ENCODE measurements around the gene AIPL1. TPM values are rescaled to one million over a fixed set of nuclear protein-coding genes. Genes with fewer than 3 reads are reported as not detected.

AIPL1 gene
- total and polyA plus RNA-seq, 2 of the 13 experiments (the other 11 are each of a cell fraction or from before 2014, with no cell fraction given) = not detected

GRCh38 chr17:6473128-6473767 is 38.3 kb upstream of the AIPL1 start (continued):
- TF ChIP-seq RAD21 (CRISPR knock-in tag; IDR thresholded peaks at IDR 0.05) = peak; percentile 77
- no peak for TF ChIP-seq NAIF1 (CRISPR knock-in tag; IDR thresholded peaks at IDR 0.05; ENCODE audit: borderline replicate concordance)
- TF ChIP-seq ZNF674 (CRISPR knock-in tag; IDR thresholded peaks at IDR 0.05; ENCODE audit: low read depth) = 0 out of 2 replicates have a peak, but pooled peaks have one; percentile 53
- TF ChIP-seq HOXA7 (CRISPR knock-in tag; IDR thresholded peaks at IDR 0.05) = no peak
- no peak for TF ChIP-seq CREBL2 (CRISPR knock-in tag; IDR thresholded peaks at IDR 0.05; ENCODE audit: borderline replicate concordance)
- no peak for TF ChIP-seq ZNF546 (CRISPR knock-in tag; conservative IDR thresholded peaks at IDR 0.05)
- TF ChIP-seq ZNF580 (CRISPR knock-in tag; IDR thresholded peaks at IDR 0.05; ENCODE audit: borderline replicate concordance, low read depth) = peak; percentile 59; the same call in 1 of the 2 replicates
- TF ChIP-seq ZNF451 (CRISPR knock-in tag; IDR thresholded peaks at IDR 0.05) = no peak
- TF ChIP-seq TEAD3 (CRISPR knock-in tag; optimal IDR thresholded peaks at IDR 0.05; ENCODE audit: borderline replicate concordance) = peak; percentile 32
- peak; percentile 82 for TF ChIP-seq STAG1 (CRISPR knock-in tag; IDR thresholded peaks at IDR 0.05)
- TF ChIP-seq BHLHE40 (IDR thresholded peaks at IDR 0.05; ENCODE audit: low read length) = 0 out of 2 replicates have a peak, but pooled peaks have one; percentile 7
- no peak for TF ChIP-seq ARNT2 (CRISPR knock-in tag; IDR thresholded peaks at IDR 0.05; ENCODE audit: low read depth)
- no peak for TF ChIP-seq MXD3 (CRISPR knock-in tag; IDR thresholded peaks at IDR 0.05)
- TF ChIP-seq ELF1 (CRISPR knock-in tag; IDR thresholded peaks at IDR 0.05) = 0 out of 2 replicates have a peak, but pooled peaks have one; percentile 10
- TF ChIP-seq MAZ (IDR thresholded peaks at IDR 0.05; ENCODE audit: borderline replicate concordance, low read depth, low read length) = no peak
- peak; percentile 36; the same call in 1 of the 2 replicates for TF ChIP-seq MAZ (CRISPR knock-in tag; IDR thresholded peaks at IDR 0.05; ENCODE audit: low read depth)
- peak; percentile 47; the same call in 1 of the 2 replicates for TF ChIP-seq THRA (CRISPR knock-in tag; IDR thresholded peaks at IDR 0.05; ENCODE audit: borderline replicate concordance)
- TF ChIP-seq FOXO4 (CRISPR knock-in tag; conservative IDR thresholded peaks at IDR 0.05) = no peak
- TF ChIP-seq NR2F6 (IDR thresholded peaks at IDR 0.05) = no peak
- TF ChIP-seq NR2F6 (CRISPR knock-in tag; IDR thresholded peaks at IDR 0.05) = 0 out of 2 replicates have a peak, but pooled peaks have one; percentile 13
- TF ChIP-seq ZNF614 (CRISPR knock-in tag; IDR thresholded peaks at IDR 0.05; ENCODE audit: borderline replicate concordance) = peak; percentile 24; the same call in 1 of the 2 replicates
- TF ChIP-seq ZNF576 (CRISPR knock-in tag; IDR thresholded peaks at IDR 0.05) = peak; percentile 99
- TF ChIP-seq FOXO1 (CRISPR knock-in tag; IDR thresholded peaks at IDR 0.05) = no peak
- no peak for TF ChIP-seq ZNF317 (CRISPR knock-in tag; IDR thresholded peaks at IDR 0.05)
- TF ChIP-seq TARDBP (CRISPR knock-in tag; IDR thresholded peaks at IDR 0.05) = no peak
- no peak for TF ChIP-seq LCORL (IDR thresholded peaks at IDR 0.05)
- 0 out of 2 replicates have a peak, but pooled peaks have one; percentile 43 for TF ChIP-seq LCORL (CRISPR knock-in tag; IDR thresholded peaks at IDR 0.05)
- no peak for TF ChIP-seq SOX5 (CRISPR knock-in tag; IDR thresholded peaks at IDR 0.05; ENCODE audit: borderline replicate concordance)
- TF ChIP-seq ZNF788 (CRISPR knock-in tag; IDR thresholded peaks at IDR 0.05; ENCODE audit: borderline replicate concordance) = peak; percentile 37; the same call in 1 of the 2 replicates
